GM12874 (cell line): Measurements from ENCODE around the gene FAM241A.

Experiments
- CTCF ChIP-seq: IDR thresholded peaks from 2 replicates; pipeline ENCODE4 v1.5.1; 2011; ENCODE audit warnings: low read depth, mild to moderate bottlenecking, control low read depth, low read length, moderate library complexity; ENCODE audit not compliant: insufficient read depth

The FAM241A gene

GRCh38 chr4:112147697-112148096 lies 2.4 kb downstream of the FAM241A start:
- TF ChIP-seq CTCF: no peak

GRCh38 chr4:112150920-112151319 lies 5.7 kb downstream of the FAM241A start:
- TF ChIP-seq CTCF: no peak

GRCh38 chr4:112152521-112152920 lies 7.3 kb downstream of the FAM241A start:
- no peak for TF ChIP-seq CTCF

- no peak for TF ChIP-seq CTCF
These were observed 8.0 kb downstream of the FAM241A start for GRCh38 chr4:112153211-112153791.

- TF ChIP-seq CTCF: no peak
These were observed 10.9 kb downstream of the FAM241A start for GRCh38 chr4:112156112-112156511.

- no peak for TF ChIP-seq CTCF
These were observed 11.3 kb downstream of the FAM241A start for GRCh38 chr4:112156553-112156952.

- TF ChIP-seq CTCF: no peak
These were observed 22.5 kb downstream of the FAM241A start for GRCh38 chr4:112167794-112168193.
